ENCODE measurements around the gene ERP29. TPM values are rescaled to one million over a fixed set of nuclear protein-coding genes. Genes with fewer than 3 reads are reported as not detected.
"Not testable (repeated sequence)": the region's sequence is repeated elsewhere in the genome, so short reads cannot be mapped to it uniquely, and the experiment has no call there.

ERP29 gene
- total and polyA plus RNA-seq, 4 donors, result 41.0 to 130 (median 102) TPM

GRCh38 chr12:111984820-111985219 lies 28.4 kb upstream of the ERP29 start:
- Histone ChIP-seq H3K27me3 (ENCODE audit: control insufficient read depth, insufficient read depth, low read length) (no peaks in the 10 kb centered on the region), H3K9me3 (ENCODE audit: control insufficient read depth, insufficient read depth, low read length) (no peaks in the 10 kb centered on the region), H3K4me1 (ENCODE audit: control insufficient read depth, insufficient read depth, low read length) (no peaks in the 10 kb centered on the region), H3K36me3 (ENCODE audit: control insufficient read depth, insufficient read depth, low read length) (no peaks in the 10 kb centered on the region), H3K4me3 (ENCODE audit: low read depth, low read length) (no peak overlapping the region), H3K27ac (ENCODE audit: low read depth, low read length) (no peak overlapping the region)
- no peak for DNase-seq (ENCODE audit: low read depth in 4 of 6, low spot score in 6 of 6)
- no CpG with 5 or more reads among the region's 2 CpGs for whole genome bisulfite sequencing (ENCODE audit: insufficient coverage)

GRCh38 chr12:111991535-111991934 lies 21.7 kb upstream of the ERP29 start:
- H3K27me3 ChIP-seq (ENCODE audit: control insufficient read depth, insufficient read depth, low read length), result no peaks in the 10 kb centered on the region
- H3K4me1 ChIP-seq (ENCODE audit: control insufficient read depth, insufficient read depth, low read length), result no peaks in the 10 kb centered on the region
- no CpG with 5 or more reads among the region's 2 CpGs for WGBS (ENCODE audit: insufficient coverage)
- no peaks in the 10 kb centered on the region for H3K36me3 ChIP-seq (ENCODE audit: control insufficient read depth, insufficient read depth, low read length)
- H3K9me3 ChIP-seq (ENCODE audit: control insufficient read depth, insufficient read depth, low read length), result no peaks in the 10 kb centered on the region
- no peak overlapping the region for H3K4me3 ChIP-seq (ENCODE audit: low read depth, low read length)
- no peak for DNase-seq (ENCODE audit: low read depth in 4 of 6, low spot score in 6 of 6)
- H3K27ac ChIP-seq (ENCODE audit: low read depth, low read length), result no peak overlapping the region

- no peak overlapping the region for H3K4me3 ChIP-seq (ENCODE audit: low read depth, low read length)
- no CpG with 5 or more reads among the region's 4 CpGs for WGBS (ENCODE audit: insufficient coverage)
- DNase-seq (ENCODE audit: low read depth in 4 of 6, low spot score in 6 of 6), result no peak
- H3K27ac ChIP-seq (ENCODE audit: low read depth, low read length), result no peak overlapping the region
- H3K4me1 ChIP-seq (ENCODE audit: control insufficient read depth, insufficient read depth, low read length), result no peaks in the 10 kb centered on the region
- no peaks in the 10 kb centered on the region for H3K9me3 ChIP-seq (ENCODE audit: control insufficient read depth, insufficient read depth, low read length)
- no peaks in the 10 kb centered on the region for H3K36me3 ChIP-seq (ENCODE audit: control insufficient read depth, insufficient read depth, low read length)
- no peaks in the 10 kb centered on the region for H3K27me3 ChIP-seq (ENCODE audit: control insufficient read depth, insufficient read depth, low read length)
These were observed 21.3 kb upstream of the ERP29 start for GRCh38 chr12:111991946-111992345.

GRCh38 chr12:111992464-111992863 lies 20.8 kb upstream of the ERP29 start:
- H3K9me3 ChIP-seq (ENCODE audit: control insufficient read depth, insufficient read depth, low read length), result no peaks in the 10 kb centered on the region
- H3K4me1 ChIP-seq (ENCODE audit: control insufficient read depth, insufficient read depth, low read length), result no peaks in the 10 kb centered on the region
- no peaks in the 10 kb centered on the region for H3K27me3 ChIP-seq (ENCODE audit: control insufficient read depth, insufficient read depth, low read length)
- H3K27ac ChIP-seq (ENCODE audit: low read depth, low read length), result no peak overlapping the region
- DNase-seq (ENCODE audit: low read depth in 4 of 6, low spot score in 6 of 6), result no peak
- H3K36me3 ChIP-seq (ENCODE audit: control insufficient read depth, insufficient read depth, low read length), result no peaks in the 10 kb centered on the region
- no CpG with 5 or more reads among the region's 6 CpGs for WGBS (ENCODE audit: insufficient coverage)
- H3K4me3 ChIP-seq (ENCODE audit: low read depth, low read length), result no peak overlapping the region

- WGBS (ENCODE audit: insufficient coverage), result 94% methylated on average over 1 of the region's 2 CpGs
- Histone ChIP-seq H3K4me3 (ENCODE audit: low read depth, low read length) (no peak overlapping the region), H3K4me1 (ENCODE audit: control insufficient read depth, insufficient read depth, low read length) (no peaks in the 10 kb centered on the region)
These were observed 19.7 kb upstream of the ERP29 start for GRCh38 chr12:111993292-111994150.

GRCh38 chr12:111994211-111995111 lies 18.8 kb upstream of the ERP29 start:
- 26% methylated on average over 3 of the region's 17 CpGs for WGBS (ENCODE audit: insufficient coverage)

More at GRCh38 chr12:111993292-111994150, 19.7 kb upstream of the ERP29 start:
- Histone ChIP-seq H3K27ac (ENCODE audit: low read depth, low read length) (no peak overlapping the region), H3K9me3 (ENCODE audit: control insufficient read depth, insufficient read depth, low read length) (no peaks in the 10 kb centered on the region), H3K36me3 (ENCODE audit: control insufficient read depth, insufficient read depth, low read length) (no peaks in the 10 kb centered on the region), H3K27me3 (ENCODE audit: control insufficient read depth, insufficient read depth, low read length) (no peaks in the 10 kb centered on the region)
- DNase-seq (ENCODE audit: low read depth in 4 of 6, low spot score in 6 of 6), result no peak

GRCh38 chr12:111995782-111996480 lies 17.3 kb upstream of the ERP29 start:
- H3K4me3 ChIP-seq (ENCODE audit: low read depth, low read length), result no peak overlapping the region
- DNase-seq (ENCODE audit: low read depth in 4 of 6, low spot score in 6 of 6), result no peak
- no peaks in the 10 kb centered on the region for H3K4me1 ChIP-seq (ENCODE audit: control insufficient read depth, insufficient read depth, low read length)
- H3K27ac ChIP-seq (ENCODE audit: low read depth, low read length), result no peak overlapping the region
- no peaks in the 10 kb centered on the region for H3K27me3 ChIP-seq (ENCODE audit: control insufficient read depth, insufficient read depth, low read length)
- 100% methylated on average over 1 of the region's 1 CpG for WGBS (ENCODE audit: insufficient coverage)
- H3K36me3 ChIP-seq (ENCODE audit: control insufficient read depth, insufficient read depth, low read length), result no peaks in the 10 kb centered on the region
- no peaks in the 10 kb centered on the region for H3K9me3 ChIP-seq (ENCODE audit: control insufficient read depth, insufficient read depth, low read length)

More at GRCh38 chr12:111994211-111995111, 18.8 kb upstream of the ERP29 start:
- not testable (repeated sequence) for H3K4me3 ChIP-seq (ENCODE audit: low read depth, low read length); H3K27me3 ChIP-seq (ENCODE audit: control insufficient read depth, insufficient read depth, low read length); H3K4me1 ChIP-seq (ENCODE audit: control insufficient read depth, insufficient read depth, low read length); H3K36me3 ChIP-seq (ENCODE audit: control insufficient read depth, insufficient read depth, low read length); H3K27ac ChIP-seq (ENCODE audit: low read depth, low read length); H3K9me3 ChIP-seq (ENCODE audit: control insufficient read depth, insufficient read depth, low read length)
- DNase-seq (ENCODE audit: low read depth in 4 of 6, low spot score in 6 of 6), result peak in 1 of 6 donors; percentile 75

- Histone ChIP-seq H3K27me3 (ENCODE audit: control insufficient read depth, insufficient read depth, low read length) (no peaks in the 10 kb centered on the region), H3K27ac (ENCODE audit: low read depth, low read length) (no peak overlapping the region), H3K4me3 (ENCODE audit: low read depth, low read length) (no peak overlapping the region), H3K4me1 (ENCODE audit: control insufficient read depth, insufficient read depth, low read length) (no peaks in the 10 kb centered on the region), H3K9me3 (ENCODE audit: control insufficient read depth, insufficient read depth, low read length) (no peaks in the 10 kb centered on the region), H3K36me3 (ENCODE audit: control insufficient read depth, insufficient read depth, low read length) (peaks cover under 1% of the 10 kb centered on the region)
- DNase-seq (ENCODE audit: low read depth in 4 of 6, low spot score in 6 of 6), result no peak
- no CpG with 5 or more reads among the region's 2 CpGs for WGBS (ENCODE audit: insufficient coverage)
These were observed 15.9 kb upstream of the ERP29 start for GRCh38 chr12:111997300-111997699.

GRCh38 chr12:111998015-111998414 lies 15.2 kb upstream of the ERP29 start:
- DNase-seq (ENCODE audit: low read depth in 4 of 6, low spot score in 6 of 6), result no peak
- no peak overlapping the region for H3K27ac ChIP-seq (ENCODE audit: low read depth, low read length)
- H3K4me1 ChIP-seq (ENCODE audit: control insufficient read depth, insufficient read depth, low read length), result no peaks in the 10 kb centered on the region
- H3K4me3 ChIP-seq (ENCODE audit: low read depth, low read length), result no peak overlapping the region
- no peaks in the 10 kb centered on the region for H3K27me3 ChIP-seq (ENCODE audit: control insufficient read depth, insufficient read depth, low read length)
- peaks cover 3% of the 10 kb centered on the region for H3K36me3 ChIP-seq (ENCODE audit: control insufficient read depth, insufficient read depth, low read length)
- no peaks in the 10 kb centered on the region for H3K9me3 ChIP-seq (ENCODE audit: control insufficient read depth, insufficient read depth, low read length)
- WGBS (ENCODE audit: insufficient coverage), result 97% methylated on average over 3 of the region's 4 CpGs

Data from spinal cord (tissue), 10 donors.